HL-60/S4 treated with phorbol 12-myristate 13-acetate at 8.2 ng/mL for 4 days and 3 days (cell line): ENCODE results near the gene GPR62.
"Not testable (repeated sequence)": the region's sequence is repeated elsewhere in the genome, so short reads cannot be mapped to it uniquely, and the experiment has no call there.

Source experiments
- in situ Hi-C: fragments of 300-500 bp; cut with MboI; formaldehyde crosslinking; loops from 2 replicates; pipeline ENCODE4 v1.15.0; 2022; ENCODE audit warnings: low sequenced_read_pairs

Gene GPR62, protein sequence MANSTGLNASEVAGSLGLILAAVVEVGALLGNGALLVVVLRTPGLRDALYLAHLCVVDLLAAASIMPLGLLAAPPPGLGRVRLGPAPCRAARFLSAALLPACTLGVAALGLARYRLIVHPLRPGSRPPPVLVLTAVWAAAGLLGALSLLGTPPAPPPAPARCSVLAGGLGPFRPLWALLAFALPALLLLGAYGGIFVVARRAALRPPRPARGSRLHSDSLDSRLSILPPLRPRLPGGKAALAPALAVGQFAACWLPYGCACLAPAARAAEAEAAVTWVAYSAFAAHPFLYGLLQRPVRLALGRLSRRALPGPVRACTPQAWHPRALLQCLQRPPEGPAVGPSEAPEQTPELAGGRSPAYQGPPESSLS

DNA sequence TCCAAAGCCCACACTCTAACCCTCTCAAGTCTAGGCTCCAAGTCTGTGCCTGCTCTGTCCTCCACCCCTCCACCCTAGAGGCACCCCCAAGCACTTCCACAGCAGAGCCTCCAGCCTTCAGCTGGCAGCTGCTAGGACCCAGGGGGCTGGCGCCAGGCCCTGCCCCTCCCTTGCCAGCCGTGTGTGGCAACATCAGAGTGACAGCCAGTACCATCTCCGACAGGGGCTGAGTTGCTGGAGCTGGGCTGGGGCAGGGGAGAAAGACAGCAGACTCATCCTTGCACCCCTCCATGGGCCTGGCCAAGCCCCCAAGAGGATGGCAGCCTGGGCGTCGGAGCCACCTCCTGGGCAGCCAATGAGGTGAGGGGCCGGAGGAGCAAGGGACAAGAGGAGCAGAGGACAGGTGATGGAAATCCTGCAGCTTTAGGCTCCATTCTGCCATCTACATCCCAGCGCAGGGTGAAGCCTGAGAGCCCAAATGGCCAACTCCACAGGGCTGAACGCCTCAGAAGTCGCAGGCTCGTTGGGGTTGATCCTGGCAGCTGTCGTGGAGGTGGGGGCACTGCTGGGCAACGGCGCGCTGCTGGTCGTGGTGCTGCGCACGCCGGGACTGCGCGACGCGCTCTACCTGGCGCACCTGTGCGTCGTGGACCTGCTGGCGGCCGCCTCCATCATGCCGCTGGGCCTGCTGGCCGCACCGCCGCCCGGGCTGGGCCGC is at the start of gene GPR62:
Gene GPR62 (plus strand): TSS at position 207 of the 718 bp plus-strand sequence. CDS start 272 bp downstream, at position 479.
- in situ Hi-C loops, result no loop called here

DNA sequence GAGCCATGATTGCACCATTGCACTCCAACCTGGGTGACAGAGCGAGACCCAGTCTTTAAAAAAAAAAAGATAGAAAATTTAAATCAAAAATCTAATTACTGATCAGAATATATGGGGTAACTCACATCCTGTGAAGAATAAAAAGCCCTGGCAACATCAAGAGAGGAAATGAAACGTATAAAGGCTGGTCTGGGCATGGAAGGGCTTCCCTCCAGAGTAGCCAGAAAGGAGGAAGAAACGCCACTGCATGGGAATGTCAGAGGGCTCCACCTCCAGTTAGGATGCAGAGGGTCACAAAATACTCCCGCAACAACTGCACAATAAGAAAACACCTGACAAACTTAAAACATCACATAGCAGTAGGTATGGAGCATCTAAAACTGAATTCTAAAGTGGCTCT is 47.2 kb upstream of the GPR62 start:
- in situ Hi-C loops, result no loop called here

DNA sequence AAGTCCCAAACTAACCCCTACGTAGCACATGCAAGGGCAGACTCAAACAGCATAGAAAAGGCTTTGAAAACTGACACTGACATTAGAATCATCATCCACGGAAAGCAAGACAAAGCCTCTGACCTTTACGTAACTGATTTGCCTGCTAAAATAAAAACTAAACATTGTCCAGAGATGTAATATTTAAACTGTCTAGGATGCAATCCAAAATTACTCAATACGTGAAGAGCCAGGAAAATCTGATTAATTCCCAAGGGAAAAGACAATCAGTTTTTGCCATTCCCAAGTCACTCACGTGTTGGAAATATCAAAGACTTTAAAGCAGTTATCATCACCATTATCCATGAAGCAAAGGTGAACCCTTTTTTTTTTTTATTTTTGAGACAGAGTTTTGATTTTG is 38.8 kb upstream of the GPR62 start:
- in situ Hi-C loops, result no loop called here

DNA sequence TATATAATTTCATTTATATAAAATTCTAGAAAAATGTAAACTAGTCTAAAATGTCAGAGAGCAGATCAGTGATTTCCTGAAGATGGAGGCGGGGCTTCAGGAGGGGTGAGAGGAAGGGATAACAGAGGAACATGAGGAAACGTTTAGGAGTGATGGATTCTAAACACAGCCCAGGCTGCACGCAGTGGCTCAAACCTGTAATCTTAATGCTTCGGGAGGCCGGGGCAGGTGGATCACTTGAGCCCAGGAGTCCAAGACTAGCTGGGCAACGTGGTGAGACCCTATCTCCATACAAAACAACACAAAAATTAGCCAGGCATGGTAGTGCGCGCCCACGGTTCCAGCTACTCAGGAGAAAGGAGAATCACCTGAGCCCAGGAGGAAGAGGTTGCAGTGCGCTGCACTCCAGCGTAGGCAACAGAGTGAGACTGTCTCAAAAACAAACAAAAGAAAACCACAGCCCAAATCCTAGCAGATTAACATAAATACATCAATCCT is 34.1 kb upstream of the GPR62 start:
- in situ Hi-C loops, result no loop called here

DNA sequence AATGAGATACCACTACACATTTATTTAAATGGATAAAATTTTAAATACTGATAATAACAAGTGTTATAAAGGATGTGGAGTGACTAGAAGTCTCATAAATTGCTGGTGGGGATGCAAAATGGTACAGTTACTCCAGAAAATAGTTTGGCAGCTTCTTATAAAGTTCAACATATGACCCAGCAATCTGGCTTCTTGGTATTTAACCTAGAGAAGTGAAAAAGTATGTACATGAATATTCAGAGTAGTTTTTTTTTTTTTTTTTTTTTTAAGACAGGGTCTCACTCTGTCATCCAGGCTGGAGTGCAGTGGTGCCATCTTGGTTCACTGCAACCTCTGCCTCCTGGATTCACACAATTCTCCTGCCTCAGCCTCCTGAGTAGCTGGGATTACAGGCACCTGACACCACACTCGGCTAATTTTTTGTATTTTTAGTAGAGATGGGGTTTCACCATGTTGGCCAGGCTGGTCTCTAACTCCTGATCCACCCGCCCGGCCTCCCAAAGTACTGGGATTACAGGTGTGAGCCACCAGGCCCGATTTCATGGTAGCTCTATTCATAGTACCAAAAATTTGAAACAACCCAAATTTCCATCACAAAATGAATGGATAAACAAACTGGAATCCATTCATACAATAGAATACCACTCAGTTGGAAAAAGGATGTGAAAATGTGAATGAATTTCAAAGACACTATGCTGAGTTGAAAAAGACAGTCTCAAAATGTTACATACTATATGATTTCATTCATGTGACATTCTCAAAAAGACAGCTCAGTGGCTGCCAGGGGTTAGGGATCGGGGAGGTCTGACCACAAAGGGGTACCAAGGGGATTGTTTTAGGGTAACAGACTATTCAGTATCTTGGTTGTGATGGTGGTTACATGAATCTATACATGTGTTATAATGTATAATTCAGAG is 27.9 kb upstream of the GPR62 start:
- in situ Hi-C loops, result no loop called here

DNA sequence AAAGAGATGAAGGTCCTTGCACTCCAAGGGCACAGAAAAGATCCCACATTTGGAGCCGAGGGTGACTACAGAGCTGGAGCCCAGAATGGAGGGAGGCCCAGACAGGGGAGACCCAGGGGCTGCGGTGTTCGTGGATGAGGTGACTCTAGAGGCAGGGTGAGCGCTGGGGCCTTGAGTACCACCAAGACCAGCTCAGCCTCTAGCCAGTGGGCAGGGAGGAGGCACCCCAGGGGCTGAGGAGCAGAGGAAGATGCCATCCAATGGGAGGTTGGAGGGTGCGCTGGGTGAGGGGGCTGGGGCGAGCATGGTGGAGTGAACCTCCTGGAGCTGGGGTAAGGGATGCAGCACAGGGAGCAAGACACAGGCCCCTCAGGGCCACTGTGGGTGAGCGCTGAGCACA is 26.7 kb upstream of the GPR62 start:
- in situ Hi-C loops, result no loop called here

DNA sequence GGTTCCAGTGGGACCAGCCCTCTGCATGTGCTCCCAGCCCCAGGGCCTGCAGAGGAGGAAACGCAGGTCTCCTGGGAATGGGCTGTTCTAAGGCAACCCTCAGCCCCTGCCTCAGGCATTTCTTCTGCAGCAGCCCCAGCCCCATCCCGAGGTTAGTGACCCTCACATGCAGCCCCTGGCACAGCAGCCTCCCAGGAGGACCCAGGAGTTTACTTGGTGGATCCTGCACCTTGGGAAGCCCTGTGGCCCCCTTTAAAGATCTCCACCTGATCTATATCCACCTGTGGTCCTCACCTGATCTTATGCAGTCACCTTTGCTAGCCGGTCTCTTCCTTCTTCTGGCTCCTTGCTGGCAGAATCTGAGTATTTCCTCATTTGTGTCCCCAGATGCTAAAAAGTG is 26.2 kb upstream of the GPR62 start:
- in situ Hi-C loops, result not testable (repeated sequence)

DNA sequence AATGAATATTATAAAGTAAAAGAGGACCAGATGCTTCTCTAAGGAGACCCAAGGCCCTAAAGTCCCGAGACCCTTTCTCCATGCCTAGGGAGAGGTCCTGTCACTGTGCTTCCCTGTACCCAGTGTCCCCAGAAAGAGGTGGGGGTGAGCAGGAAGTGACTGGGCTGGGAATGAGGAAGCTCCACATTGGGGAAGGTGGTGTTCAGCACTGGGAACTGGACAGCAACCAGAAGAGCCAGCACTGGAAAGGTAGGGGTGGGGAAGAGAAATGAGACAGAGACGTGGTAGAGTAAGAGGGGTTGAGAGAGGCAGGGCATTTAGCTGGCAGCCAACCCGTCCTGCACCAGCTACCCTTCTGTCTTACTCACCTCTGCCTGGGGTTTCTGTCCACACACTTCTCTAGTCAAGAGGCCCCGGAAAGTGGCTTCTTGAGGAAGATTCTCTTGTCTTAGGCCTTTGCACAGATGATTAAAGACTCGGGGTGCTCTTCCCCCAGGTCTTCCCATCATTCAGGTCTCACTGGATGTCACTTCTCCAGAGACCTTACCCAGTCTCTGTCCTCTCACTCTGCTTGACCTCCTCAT is 25.7 kb upstream of the GPR62 start:
- in situ Hi-C loops, result no loop called here

DNA sequence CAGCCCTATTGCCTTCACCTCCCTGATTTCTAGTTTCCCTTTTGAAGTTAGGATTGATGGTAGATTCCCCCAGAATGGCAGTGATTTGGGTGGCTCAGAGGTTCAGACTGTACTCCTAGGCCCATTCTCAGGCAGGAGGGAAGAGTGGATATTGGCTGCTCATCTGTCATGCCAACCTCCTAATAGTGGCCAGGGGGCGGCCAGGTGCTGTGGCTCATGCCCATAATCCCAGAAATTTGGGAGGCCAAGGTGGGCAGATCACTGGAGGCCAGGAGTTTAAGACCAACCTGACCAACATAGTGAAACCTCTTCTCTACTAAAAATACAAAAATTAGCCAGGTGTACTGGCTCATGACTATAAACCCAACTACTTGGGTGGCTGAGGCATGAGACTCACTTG is 24.7 kb upstream of the GPR62 start:
- in situ Hi-C loops, result no loop called here

DNA sequence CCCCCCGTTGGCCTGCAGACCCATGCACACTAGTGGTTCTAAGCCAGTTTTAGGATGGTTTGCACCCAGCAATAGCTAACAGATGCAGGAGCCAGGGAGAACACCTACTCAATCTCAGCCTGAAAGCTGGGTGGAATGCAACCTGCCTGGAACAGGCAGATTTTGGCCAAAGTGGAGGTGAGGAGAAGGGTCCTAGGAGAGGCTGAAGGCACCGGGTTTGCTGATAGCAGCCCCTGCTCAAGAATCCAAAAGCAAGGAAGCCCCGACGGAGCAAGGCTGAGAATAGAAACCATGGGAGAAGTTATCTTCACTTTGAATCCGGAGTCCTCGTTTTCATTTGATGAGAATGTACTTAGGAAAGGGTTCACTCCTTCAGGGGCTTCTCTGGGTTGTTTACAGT is 23.4 kb upstream of the GPR62 start:
- in situ Hi-C loops, result no loop called here

DNA sequence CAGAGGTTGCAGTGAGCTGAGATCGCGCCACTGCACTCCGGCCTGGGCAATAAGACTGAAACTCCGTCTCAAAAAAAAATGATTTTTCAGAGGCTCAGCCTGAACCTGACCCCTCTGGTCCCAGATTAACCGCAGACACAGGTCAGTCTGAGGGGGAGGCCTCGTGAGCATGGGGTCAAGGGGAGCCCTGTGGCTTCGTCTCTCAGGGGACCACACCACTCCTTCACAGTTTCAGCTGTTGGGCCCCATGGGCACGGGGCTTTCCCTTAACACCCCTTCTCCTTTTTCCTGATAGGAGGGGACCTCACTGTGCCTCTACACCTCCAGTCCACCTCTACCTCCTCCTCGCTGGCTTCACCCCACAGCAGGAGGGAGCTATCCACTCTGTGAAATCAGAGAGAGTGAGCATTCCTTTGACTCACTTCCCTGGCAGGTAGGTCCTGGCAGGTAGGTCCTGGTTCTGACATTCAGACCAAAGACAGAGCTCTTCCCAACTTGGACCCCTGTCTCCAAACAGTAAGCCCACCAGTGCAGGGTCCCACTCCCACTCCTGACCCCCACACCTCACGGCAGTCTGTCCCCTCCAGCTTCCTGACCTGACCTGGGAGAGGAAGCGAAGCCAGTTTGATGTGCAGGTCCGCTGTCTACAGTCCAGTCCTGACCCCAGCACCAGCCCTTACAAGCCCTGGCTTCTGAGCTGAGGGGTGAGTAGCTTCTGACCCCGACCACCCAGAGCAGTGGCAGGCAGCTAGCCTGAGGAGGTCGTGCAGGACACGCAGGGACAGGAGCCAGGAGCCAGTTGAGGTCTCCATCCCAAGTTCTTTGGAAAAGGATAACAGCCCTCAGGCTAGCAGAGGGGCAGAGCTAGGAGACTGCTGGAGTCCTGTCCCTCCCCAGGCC is 22.5 kb upstream of the GPR62 start:
- in situ Hi-C loops, result no loop called here

DNA sequence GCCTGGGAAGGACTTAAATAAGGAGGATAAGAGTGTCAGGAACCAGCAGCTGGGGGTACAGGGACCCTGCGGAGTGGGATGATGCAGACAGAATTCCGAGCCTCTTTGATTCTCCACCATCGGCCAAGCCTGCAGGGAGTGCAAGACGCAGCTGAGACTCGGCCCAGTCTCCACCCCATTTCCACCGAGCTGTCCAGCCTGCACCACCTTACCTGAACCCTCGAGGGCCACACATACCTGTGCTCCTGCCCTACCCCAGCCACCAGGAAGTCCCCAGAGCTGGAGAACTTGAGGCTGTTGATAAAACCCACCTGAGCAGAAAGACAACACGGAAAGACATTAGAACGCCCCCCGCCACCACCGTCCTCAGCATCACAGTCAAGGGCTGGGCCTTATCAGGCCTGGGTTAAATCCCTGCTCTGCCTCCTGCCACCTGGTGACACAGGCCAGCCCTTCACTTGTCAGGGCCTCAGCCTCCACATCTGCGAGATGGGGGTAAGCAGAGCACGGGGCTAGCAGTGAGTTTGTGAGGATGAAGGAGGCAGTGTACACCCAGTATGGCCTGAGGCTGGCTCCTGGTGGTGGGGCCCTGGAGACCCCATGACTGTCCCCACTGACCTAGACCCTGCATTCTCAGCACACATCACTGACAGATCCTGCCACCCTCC is 21.6 kb upstream of the GPR62 start:
- in situ Hi-C loops, result no loop called here

DNA sequence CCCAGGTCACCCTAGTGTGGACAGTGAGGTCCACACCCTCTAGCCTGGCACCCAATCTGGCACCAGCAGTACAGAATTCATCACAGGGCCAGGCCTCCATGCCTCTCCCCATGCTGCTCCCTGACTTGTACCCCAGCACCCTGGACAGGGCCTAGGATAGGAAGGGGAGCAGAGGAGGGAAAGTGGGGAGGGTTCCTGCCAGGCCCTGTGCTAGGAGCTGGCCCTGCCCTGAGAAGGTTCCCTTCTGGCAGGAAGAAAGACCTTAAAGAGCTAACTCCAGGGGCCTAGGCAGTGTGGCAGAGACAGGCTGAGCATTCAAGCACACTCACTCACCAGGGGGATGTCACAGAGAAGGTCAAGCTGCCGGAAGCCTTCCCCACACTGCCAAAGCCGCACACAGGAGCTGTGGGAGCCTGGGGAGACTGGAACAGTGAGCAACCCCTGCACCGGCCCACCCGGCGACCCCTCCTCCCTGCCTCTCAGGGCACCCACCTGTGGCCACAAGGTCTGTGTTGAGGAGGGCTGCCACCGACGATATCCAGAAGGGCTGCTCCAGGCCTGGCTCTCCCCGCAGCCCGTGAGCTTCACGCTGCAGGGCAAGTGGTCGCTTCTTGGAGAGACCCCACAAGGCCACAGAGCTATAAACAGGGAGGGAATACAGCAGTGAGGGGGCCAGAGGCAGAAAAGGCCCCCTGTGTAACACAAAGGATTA is 20.9 kb upstream of the GPR62 start:
- in situ Hi-C loops, result no loop called here

DNA sequence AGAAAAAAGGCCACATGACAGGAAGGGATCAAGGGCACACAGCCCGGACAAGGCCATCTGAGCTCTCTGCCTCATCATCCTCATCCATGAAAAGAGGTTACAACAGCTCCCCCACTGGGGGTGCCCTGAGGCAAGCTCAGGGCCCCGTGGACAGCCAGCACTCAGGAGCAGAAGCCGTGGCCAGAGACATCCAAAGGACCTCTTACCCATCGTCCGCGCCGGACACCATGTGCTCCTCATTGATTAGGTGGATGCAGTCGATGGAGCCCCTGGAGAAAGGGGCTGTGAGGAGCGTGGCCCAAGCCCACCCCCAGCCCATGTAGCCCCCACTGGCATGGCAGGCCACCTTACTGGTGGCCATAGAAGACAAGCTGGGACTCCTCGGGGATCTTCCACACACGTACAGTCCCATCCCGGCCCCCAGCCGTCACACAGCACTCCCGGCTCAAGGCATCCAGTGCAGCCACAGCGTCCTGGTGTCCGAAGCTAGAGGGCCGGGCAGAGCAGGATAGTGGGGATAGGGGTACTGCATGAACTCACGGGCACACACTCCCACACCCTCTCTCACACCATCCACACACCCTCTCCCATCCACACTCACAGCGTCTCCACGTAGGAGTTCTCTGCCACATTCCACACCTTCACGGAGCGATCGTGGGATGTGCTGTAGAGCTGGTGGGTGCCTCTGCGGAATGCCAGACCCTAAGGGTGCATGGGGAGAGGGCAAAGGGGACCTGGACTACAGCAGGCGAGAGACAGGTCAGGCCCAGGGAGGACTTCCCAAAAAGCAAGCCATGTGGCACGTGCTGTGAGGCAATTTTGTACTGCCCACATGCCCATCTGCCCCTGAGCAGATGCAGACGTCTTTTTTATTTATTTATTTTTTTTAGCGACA is 19.9 kb upstream of the GPR62 start:
- in situ Hi-C loops, result no loop called here

DNA sequence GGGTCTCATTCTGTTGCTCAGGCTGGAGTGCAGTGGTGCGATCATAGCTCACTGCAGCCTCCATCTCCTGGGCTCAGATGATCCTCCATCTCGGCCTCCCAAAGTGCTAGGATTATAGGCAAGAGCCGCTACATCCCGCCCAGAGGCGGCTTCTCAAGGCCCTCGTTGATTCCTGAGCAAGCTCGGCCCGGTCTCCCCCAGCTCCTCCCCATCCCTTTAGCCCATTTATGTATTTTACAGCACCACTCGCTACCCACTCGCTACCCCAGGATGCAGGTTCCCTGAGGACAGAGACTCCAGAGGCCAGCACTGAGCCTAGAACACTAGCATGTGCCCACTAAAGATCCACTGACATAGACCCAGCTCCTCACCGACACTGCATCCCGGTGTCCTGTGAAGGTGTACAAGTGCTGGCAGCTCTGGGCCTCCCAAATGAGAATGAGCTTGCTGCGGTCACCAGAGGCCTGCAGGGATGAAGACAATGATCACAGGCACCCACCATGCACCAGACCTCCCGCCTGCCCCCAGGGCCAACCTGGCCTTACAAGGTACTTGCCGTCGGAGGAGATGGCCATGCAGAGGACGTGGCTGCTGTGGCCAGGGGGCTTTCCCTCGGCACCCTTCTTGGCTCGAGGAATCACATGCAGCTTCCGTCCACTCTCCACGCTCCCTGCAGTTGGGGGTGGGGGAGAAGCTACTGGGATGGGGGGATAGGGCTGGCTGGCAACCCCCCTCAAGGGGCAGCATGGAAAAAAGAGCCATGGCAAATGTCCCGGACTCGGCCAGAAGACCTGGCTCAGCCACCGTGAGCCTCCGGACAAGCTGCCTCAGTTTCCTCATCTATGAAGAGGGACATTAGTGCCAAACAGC is 19.1 kb upstream of the GPR62 start:
- in situ Hi-C loops, result no loop called here

DNA sequence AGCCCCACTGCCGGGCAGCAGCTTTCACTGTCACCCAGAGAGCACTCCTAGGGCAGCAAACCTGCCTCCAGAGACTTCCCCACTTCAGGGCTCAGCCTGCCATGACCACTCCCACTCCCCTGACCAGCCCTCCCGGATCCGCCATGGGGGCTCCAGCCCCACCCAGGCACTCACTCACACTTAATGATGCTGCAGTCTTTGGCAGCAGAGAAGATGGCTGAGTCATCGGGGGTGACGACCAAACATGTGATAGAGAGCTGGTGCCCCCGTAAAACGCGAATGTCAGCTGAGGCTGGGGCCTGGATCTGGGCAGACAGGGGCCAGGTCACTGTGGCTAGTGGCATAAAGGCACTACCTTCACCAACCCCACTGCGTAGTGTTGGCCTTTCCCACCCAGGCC is 18.2 kb upstream of the GPR62 start:
- in situ Hi-C loops, result no loop called here
